Uterus (tissue), 4 donors: Measurements from ENCODE around the gene MAPK7. TPM values are rescaled to one million over a fixed set of nuclear protein-coding genes. Genes with fewer than 3 reads are reported as not detected.

Experiments
- DNase-seq, 2 donors: peaks; one replicate each; pipeline ENCODE4 v3.0.0-alpha.2; 2019 to 2020
- H3K27ac ChIP-seq, 2 donors: fragments of 200-600 bp; sonication (generic); 1 replicate in 1 of 2; 2 replicates in 1 of 2; pipeline ENCODE4 v1.5.1; 2016 to 2018
- H3K27me3 ChIP-seq, 2 donors: fragments of 200-600 bp; sonication (generic); one replicate each; pipeline ENCODE4 v1.5.1; 2018 to 2019; ENCODE audit warnings: control low read depth in 1 of 2
- H3K36me3 ChIP-seq, 2 donors: fragments of 200-600 bp; sonication (generic); one replicate each; pipeline ENCODE4 v1.5.1; 2019; ENCODE audit warnings: control low read depth in 1 of 2
- H3K4me1 ChIP-seq, 2 donors: fragments of 200-600 bp; sonication (generic); one replicate each; pipeline ENCODE4 v1.5.1; 2018 to 2019; ENCODE audit warnings: control low read depth in 1 of 2
- H3K4me3 ChIP-seq, 2 donors: fragments of 200-600 bp; sonication (generic); 1 replicate in 1 of 2; 2 replicates in 1 of 2; pipeline ENCODE4 v1.5.1; 2018 to 2019; ENCODE audit warnings: mild to moderate bottlenecking in 1 of 2
- H3K9me3 ChIP-seq, 2 donors: fragments of 200-600 bp; sonication (generic); one replicate each; pipeline ENCODE4 v1.5.1; 2019; ENCODE audit warnings: control low read depth in 1 of 2
- POLR2A ChIP-seq, 2 donors: fragments of 450-650 bp; IDR thresholded peaks; one replicate each; pipeline ENCODE4 v1.6.1; 2016; ENCODE audit warnings: antibody characterized with exemption in 2 of 2, mild to moderate bottlenecking in 1 of 2, moderate library complexity in 1 of 2
- intact Hi-C: fragments of 100-400 bp; cut with DNase I; formaldehyde crosslinking; loops from one replicate; pipeline ENCODE4 v1.15.1; 2023; ENCODE audit warnings: low total_unique reads
- total RNA-seq, 4 donors: library from RNA; depleted of rRNA in 3 of 4; stranded (reverse); fragments of >200 nt in 3 of 4; gene quantifications; one replicate each; pipeline versions ENCODE4 v1.1.0 to v1.2.4, GENCODE V29; 2014 to 2023
- TF ChIP-seq, protein P1 (sequence below), 4 experiments: fragments of 200-600 bp in 2 of 4; fragments of 450-650 bp in 2 of 4; sonication (generic) in 2 of 4; IDR thresholded peaks; one replicate each; pipeline ENCODE4 v1.5.1; 2016 to 2019; ENCODE audit warnings: antibody characterized with exemption in 4 of 4, mild to moderate bottlenecking in 2 of 4, moderate library complexity in 1 of 4
- donor health status: DM: yes; HTN: yes; CAD: no.

The MAPK7 gene
- total RNA-seq, 4 donors from 2014 or later = 3.3 to 72.8 (median 18.3) TPM

DNA sequence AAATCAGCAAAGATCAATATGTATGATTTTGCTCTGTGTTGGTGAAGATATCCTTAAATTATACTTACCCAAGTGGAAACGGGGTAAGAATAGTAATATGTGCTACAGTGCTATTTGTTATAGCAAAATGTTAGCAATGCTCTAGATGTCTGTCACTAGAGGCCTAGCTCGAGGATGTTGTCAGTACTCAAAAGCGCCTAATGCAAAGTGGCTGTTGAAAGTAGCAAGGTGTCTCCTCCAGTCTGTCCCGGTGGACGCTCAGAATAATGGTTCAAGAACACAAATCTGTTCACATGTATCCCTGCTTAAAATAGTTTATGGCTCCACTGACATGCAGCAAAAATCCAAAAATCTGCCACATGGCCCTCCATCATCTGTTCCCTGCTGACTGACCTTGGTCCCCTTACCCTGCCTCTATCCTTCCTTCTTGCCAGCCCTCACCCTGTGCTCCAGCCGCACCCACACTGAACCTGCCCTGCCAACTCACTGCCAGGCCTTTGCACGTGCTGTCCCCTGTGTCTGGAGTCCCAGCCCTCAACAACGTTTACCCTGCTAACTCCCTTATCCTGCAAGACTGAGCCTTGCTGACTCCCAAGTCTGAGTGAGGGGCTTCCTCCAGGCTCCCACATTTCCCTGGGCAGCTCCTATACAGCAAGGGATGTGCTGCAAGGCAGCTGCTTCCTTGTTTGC, 23.2 kb downstream of the MAPK7 start:
- TF ChIP-seq, protein P1, sequence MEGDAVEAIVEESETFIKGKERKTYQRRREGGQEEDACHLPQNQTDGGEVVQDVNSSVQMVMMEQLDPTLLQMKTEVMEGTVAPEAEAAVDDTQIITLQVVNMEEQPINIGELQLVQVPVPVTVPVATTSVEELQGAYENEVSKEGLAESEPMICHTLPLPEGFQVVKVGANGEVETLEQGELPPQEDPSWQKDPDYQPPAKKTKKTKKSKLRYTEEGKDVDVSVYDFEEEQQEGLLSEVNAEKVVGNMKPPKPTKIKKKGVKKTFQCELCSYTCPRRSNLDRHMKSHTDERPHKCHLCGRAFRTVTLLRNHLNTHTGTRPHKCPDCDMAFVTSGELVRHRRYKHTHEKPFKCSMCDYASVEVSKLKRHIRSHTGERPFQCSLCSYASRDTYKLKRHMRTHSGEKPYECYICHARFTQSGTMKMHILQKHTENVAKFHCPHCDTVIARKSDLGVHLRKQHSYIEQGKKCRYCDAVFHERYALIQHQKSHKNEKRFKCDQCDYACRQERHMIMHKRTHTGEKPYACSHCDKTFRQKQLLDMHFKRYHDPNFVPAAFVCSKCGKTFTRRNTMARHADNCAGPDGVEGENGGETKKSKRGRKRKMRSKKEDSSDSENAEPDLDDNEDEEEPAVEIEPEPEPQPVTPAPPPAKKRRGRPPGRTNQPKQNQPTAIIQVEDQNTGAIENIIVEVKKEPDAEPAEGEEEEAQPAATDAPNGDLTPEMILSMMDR (IDR thresholded peaks at IDR 0.05) = no peak
- no peak for TF ChIP-seq POLR2A (IDR thresholded peaks at IDR 0.05)
- H3K4me3 ChIP-seq = no peak overlapping the region
- H3K27ac ChIP-seq = peak overlapping the region; percentile 41 to 49
- DNase-seq = peak in 1 of 2 donors; percentile 12
- peaks cover 0 to 18% of the 10 kb centered on the region in 2 donors for H3K4me1 ChIP-seq
- no peaks in the 10 kb centered on the region for H3K9me3 ChIP-seq
- H3K27me3 ChIP-seq = no peaks in the 10 kb centered on the region
- intact Hi-C loops = no loop called here
- H3K36me3 ChIP-seq = no peaks in the 10 kb centered on the region

GRCh38 chr17:19402171-19402570, 23.9 kb downstream of the MAPK7 start:
- Histone ChIP-seq H3K36me3 (no peaks in the 10 kb centered on the region), H3K27ac (peak overlapping the region; percentile 41 to 49), H3K4me3 (no peak overlapping the region), H3K9me3 (no peaks in the 10 kb centered on the region), H3K27me3 (no peaks in the 10 kb centered on the region), H3K4me1 (peaks cover 0 to 18% of the 10 kb centered on the region in 2 donors)
- no peak for DNase-seq
- intact Hi-C loops = no loop called here
- TF ChIP-seq, protein P1 (IDR thresholded peaks at IDR 0.05) = no peak
- TF ChIP-seq POLR2A (IDR thresholded peaks at IDR 0.05) = no peak

GRCh38 chr17:19403021-19403420, 24.7 kb downstream of the MAPK7 start:
- TF ChIP-seq, protein P1 (IDR thresholded peaks at IDR 0.05) = no peak
- TF ChIP-seq POLR2A (IDR thresholded peaks at IDR 0.05) = no peak
- H3K36me3 ChIP-seq = no peaks in the 10 kb centered on the region
- no peaks in the 10 kb centered on the region for H3K9me3 ChIP-seq
- H3K4me3 ChIP-seq = no peak overlapping the region
- no peaks in the 10 kb centered on the region for H3K27me3 ChIP-seq
- DNase-seq = peak in 1 of 2 donors; percentile 13
- H3K27ac ChIP-seq = peak overlapping the region in 1 of 2 donors; percentile 41
- intact Hi-C loops = no loop called here
- peaks cover 0 to 18% of the 10 kb centered on the region in 2 donors for H3K4me1 ChIP-seq

GRCh38 chr17:19404264-19404663, 26.0 kb downstream of the MAPK7 start:
- intact Hi-C loops = no loop called here
- Histone ChIP-seq H3K4me3 (no peak overlapping the region), H3K27me3 (no peaks in the 10 kb centered on the region), H3K27ac (no peak overlapping the region), H3K9me3 (no peaks in the 10 kb centered on the region), H3K4me1 (peaks cover 0 to 7% of the 10 kb centered on the region in 2 donors), H3K36me3 (no peaks in the 10 kb centered on the region)
- no peak for DNase-seq
- TF ChIP-seq POLR2A (IDR thresholded peaks at IDR 0.05) = no peak
- TF ChIP-seq, protein P1 (IDR thresholded peaks at IDR 0.05) = no peak

- H3K4me3 ChIP-seq = no peak overlapping the region
- intact Hi-C loops = no loop called here
- peak in 1 of 2 donors; percentile 3 for DNase-seq
- no peaks in the 10 kb centered on the region for H3K27me3 ChIP-seq
- H3K4me1 ChIP-seq = peaks cover 0 to 6% of the 10 kb centered on the region in 2 donors
- TF ChIP-seq, protein P1 (IDR thresholded peaks at IDR 0.05) = no peak
- TF ChIP-seq POLR2A (IDR thresholded peaks at IDR 0.05) = no peak
- H3K9me3 ChIP-seq = no peaks in the 10 kb centered on the region
- H3K36me3 ChIP-seq = no peaks in the 10 kb centered on the region
- H3K27ac ChIP-seq = no peak overlapping the region
Observed at GRCh38 chr17:19405114-19405513, 26.8 kb downstream of the MAPK7 start.
